ENCODE data around the gene AQP2.

The AQP2 gene

DNA sequence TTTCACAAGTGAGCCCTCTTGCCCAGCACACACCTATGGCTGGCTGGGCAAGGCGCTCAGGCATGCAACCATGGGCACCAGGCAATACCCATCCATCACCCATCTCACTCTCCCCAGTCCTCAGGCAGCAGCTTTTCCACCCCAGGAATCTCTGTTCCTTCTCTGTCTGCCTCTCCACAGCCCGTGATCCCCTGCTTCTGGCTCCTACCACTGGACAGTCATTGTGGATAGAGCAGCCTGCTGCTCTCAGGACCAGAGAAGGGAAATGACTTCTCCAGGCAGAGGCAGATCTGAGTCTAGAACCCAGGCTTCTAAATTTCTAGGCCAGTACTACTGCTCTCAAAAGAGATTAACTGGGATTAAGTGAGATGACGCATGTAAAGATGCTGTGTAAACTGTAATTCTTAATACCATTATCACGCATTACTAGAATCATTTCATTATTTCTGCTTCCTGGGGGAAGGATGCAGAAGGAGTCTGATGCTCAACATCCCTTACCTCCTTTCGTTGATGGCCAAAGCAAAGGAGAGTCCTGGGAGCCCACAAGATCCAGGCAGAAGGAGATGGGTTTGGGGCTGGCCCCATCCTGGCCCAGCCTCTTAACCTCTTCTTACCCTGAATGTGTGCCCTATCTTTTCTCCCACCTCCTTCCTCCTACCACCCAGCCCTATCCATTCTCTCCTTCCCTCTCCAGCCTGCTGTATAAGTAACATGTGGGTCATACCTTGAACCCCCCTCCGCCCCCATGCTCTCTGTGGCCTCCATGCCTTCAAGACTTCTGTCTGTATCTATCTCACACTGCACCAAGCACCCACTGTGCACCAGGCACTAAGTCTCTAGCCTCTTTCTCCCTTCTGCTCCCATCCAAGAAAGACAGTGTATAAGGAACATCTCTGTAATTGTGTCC is 6.4 kb downstream of the AQP2 start:
- DNase-seq: no peak

DNA sequence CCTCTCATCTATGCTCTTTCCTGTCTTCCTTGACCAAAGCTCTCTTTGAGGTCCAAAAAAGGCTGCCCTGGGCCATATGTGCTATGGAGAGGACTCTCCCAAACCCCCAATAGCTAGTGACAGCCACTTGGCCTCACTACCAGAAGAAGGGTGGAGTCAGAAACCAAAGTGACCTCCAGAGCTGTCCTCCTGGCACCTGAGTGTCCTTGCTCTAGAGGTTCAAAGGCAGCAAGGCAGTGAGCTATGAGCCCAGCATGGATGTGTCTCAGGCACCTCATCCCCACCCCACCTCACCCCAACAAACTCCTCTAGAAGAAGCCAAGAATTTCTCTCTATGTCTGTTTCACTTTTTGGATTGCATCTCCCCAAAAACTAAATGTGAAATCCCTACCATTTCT is 7.0 kb downstream of the AQP2 start:
- no peak for DNase-seq

DNA sequence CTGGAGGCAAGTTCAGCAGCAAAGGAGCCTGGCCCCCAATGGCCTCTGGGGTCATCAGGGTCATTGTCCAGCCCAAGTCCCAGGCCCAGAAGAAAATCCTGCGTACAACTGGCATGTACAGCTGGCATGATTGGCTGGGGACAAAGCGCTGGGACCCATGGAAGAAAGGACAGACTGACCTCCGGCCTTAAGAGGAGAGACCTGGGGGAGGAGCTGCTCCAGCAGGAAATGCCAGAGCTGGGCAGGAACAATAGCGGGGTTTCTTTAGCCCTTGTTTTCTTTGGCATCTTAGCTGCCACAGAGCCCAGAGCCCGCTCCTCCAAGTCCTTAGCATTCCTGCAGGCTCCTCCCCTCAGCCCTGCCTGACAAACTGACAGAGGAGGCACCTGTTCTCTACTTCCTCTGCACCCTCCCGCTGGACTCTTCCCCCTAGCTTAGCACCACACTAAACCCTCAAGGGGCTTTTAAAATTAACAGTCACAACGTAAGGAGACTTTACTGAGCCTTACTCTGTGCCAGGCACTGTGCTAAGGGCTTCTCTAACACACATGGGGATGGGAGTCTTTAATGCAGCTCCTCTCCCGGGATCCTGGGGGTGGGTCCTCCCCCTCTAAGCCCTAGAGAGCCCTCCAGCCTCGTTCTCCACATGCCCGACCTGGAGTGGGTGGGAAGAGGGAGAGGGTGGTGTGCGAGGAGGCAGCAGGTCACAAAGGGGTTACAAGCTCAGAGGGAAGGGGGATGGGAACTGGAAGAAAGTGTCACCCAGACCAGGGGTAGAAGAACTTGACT is 9.3 kb downstream of the AQP2 start:
- no peak for DNase-seq

DNA sequence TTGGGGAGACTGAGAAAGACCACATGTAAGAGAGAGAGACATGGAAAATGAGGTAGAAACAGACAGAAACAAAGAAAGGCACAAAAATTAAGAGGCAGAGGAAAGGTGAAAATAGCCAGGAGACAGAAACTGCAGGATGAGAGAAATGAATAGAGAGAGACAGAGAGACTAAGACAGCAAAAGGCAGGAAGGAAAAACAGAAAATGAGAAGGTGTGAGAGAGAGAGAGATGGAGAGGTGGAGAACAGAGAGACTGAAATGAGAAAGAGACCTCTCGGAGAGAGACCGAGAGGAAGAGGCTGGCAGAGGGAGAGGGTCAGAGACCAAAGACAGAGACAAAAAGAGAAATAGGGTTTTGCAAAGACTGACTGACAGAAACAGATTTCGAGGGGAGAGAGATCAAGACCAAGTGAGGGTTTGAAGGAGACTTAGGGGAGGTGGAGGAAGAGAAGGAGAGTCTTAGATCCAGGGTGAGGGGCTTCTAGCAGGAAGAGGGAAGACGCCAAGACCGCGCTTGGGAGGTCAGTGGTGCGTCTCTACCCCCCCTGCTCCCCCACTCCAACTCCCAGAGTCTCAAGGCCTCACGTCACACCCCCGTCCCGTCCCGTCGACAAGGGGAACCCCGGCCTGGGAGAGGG is 10.1 kb downstream of the AQP2 start:
- DNase-seq: no peak

DNA sequence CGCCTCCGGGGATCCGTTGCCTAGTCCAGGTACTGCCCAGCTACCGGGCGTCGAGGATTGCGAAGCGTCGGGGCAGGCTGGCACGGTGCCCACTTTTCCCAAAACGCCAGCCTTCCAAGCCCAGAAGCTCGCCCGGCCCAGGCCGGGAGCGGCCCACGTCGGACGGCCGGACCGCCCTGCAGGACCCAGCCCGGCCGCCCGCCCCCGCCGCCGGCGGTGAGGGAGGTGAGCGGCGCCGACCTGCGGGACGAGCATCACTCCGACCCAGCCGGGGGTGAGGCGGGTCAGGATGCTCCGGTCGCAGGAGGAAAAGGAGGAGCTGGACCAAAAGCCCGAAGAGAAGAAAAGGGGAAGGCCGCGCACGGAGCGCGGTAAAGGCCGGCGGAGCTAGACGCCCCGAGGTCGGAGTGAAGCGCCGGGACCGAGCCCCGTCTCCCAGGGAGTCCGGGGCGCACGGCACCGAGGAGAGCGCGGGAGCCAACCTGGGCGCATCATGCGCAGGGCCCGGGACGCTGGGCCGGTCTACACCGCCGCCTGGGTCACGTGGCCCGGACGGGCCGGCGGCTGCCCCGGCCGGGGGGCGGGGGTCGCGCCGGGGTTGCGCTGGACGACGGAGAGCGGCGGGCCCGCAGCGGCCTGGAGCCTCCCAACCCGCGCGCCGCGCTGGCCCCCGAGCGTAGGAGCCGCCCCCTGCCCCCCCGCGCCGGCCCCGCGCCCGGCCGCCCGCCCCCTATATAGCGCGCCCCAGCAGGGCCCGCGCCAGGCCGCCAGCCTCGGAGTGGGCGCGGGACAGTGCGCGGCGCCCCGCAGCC is 10.8 kb downstream of the AQP2 start, which contains the start of gene AQP5:
TSS of gene AQP5 (plus strand) at position 762 of the 812 bp plus-strand sequence. CDS start 146 bp downstream, outside the sequence.
- no peak for DNase-seq

DNA sequence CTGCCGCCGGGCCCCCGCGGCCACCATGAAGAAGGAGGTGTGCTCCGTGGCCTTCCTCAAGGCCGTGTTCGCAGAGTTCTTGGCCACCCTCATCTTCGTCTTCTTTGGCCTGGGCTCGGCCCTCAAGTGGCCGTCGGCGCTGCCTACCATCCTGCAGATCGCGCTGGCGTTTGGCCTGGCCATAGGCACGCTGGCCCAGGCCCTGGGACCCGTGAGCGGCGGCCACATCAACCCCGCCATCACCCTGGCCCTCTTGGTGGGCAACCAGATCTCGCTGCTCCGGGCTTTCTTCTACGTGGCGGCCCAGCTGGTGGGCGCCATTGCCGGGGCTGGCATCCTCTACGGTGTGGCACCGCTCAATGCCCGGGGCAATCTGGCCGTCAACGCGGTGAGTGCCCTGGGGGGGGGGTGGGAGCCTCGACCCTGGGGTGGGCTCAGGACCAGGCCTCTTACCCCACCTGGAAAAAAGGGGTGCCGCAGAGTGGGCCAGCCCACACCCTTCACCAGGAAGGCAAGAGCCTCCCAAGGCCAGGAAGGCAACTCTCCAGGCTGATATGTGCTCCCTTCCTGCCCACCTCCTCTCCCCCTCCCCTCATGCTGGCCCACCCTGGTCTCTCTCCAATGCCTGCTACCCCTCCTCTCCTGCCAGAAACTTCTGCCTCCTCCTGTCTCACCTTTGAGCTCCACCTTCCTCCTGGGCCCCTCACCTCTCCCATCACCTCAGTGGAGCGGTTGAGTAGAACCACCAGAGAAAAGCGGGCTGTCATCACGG is 11.6 kb downstream of the AQP2 start:
- DNase-seq: no peak

DNA sequence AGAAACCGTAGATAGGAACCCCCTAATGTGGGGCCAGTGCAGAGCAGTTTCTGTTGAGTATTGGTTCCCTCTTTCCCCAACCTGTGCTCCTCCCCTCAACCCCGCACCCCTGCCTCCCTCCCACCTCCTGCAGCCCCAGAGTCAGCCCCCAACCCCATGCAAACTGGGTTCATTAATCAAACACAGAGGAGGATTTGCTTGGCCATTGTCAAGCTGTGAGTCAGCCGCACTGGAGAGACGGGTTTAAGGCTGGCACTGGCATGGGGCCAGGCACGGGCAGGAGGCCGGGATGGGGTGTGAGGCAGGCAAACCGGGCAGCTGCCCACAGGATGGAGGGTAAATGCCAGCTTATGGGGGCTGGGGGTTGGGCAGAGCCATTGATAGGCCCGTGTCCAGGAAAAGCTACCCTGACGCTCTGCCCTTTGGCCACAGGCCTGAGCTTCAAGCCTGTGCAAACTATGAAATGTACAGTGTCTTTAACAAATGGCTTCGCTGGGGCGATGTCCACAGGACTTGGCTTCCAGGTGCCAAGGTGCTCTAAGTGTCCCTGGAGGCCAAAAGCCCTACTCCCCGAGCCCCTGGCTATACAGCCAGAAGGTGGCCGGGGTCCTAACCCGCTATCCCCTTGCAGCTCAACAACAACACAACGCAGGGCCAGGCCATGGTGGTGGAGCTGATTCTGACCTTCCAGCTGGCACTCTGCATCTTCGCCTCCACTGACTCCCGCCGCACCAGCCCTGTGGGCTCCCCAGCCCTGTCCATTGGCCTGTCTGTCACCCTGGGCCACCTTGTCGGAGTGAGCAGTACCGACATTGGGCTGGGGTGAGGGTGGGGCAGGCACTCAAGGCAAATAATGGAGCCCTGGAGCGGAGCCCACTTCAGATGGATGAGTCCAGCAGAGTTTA is 12.6 kb downstream of the AQP2 start:
- no peak for DNase-seq

DNA sequence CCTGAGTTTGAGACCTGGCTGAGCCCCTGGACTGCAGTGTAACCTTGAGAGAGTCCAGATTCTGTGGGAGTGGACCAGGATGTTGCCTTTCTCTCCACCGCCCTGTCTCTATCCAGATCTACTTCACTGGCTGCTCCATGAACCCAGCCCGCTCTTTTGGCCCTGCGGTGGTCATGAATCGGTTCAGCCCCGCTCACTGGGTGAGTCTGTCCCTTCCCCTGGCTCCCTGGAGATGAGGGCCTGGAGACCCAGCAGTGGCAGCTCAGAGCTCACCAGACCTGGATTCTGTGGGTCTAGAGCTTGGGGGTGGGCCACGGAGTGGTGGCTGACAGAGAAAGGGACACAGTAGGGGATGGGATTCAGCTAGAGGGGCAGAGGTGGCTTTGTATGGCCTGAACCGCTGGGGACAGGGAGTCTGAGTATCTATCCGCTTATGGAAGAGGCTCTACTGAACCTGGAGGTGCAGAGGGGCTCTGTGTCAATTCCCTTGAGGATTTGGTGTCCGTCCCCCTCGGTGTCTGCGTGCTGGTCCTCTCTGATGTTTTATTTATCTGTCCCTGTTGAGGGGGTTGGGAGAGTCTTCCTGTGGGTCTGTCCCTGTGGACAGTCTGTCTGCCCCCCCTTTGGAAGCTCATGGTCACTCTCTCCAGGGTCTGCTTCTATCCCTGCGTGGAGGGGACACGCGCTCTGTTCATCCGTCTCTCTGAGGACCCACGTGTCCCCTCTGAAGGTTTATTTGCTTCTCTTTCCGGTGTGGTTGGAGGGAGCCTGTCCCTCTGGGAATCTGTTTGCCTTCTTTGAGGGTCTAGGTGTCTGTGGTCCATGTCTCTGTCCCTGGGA is 13.7 kb downstream of the AQP2 start:
- DNase-seq: no peak

DNA sequence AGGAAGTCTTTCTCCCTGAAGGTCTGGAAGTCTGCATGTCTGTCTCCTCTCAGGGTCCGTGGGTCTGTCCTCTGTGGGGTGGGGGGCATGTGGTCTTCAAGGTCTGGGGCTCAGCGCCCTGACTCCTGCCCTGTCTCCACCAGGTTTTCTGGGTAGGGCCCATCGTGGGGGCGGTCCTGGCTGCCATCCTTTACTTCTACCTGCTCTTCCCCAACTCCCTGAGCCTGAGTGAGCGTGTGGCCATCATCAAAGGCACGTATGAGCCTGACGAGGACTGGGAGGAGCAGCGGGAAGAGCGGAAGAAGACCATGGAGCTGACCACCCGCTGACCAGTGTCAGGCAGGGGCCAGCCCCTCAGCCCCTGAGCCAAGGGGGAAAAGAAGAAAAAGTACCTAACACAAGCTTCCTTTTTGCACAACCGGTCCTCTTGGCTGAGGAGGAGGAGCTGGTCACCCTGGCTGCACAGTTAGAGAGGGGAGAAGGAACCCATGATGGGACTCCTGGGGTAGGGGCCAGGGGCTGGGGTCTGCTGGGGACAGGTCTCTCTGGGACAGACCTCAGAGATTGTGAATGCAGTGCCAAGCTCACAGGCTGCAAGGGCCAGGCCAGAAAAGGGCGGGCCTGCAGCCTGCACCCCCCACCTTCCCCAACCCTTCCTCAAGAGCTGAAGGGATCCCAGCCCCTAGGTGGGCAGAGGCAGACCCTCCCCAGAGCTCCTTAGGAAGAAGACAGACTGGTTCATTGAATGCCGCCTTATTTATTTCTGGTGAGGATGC is 14.5 kb downstream of the AQP2 start:
- DNase-seq: no peak

DNA sequence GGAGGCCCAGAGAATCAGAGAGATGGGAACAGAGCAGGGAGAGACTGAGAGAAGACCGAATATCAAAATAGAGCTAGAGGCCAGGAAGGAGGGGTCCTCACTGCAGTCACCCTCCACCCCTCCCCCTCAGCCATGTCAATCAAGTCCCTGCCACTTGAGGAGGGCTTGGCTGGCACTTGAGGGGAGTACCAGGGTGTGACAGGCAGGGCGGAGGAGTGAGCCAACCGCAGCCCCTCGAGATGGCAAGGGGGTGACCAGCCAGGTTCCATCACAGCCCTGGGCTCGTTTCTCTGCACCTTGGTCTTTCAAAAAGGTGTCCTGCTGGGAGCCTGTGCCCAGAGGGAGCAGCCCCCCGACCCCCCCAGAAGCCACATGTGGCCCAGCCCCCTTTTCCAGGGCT is 15.3 kb downstream of the AQP2 start:
- DNase-seq: no peak

DNA sequence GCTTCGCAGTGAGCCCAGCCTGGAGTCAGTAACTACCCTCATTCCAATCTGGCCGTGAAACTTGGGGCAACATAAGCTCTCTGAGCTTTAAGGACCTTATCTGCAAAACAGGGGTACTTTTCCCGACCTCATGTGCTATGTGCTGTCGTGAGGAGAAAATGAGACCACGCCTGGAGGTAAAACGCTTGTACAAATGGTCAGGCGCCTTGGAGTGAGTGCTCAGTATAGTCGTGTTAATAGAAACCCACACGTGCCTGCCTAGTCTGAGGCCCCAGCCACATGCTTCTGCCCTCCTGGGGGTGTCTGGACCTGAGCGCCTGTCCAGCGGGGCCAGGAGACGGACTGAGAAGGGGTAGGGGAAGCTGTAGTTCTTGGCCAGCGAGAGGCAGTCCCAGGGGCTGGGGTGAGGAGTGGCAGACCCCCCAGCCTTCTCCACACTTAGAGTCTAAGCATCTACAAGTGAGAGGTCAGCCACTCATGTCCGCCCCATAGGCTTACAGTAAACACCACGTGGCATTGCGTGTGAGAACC is 16.0 kb downstream of the AQP2 start:
- DNase-seq: no peak

DNA sequence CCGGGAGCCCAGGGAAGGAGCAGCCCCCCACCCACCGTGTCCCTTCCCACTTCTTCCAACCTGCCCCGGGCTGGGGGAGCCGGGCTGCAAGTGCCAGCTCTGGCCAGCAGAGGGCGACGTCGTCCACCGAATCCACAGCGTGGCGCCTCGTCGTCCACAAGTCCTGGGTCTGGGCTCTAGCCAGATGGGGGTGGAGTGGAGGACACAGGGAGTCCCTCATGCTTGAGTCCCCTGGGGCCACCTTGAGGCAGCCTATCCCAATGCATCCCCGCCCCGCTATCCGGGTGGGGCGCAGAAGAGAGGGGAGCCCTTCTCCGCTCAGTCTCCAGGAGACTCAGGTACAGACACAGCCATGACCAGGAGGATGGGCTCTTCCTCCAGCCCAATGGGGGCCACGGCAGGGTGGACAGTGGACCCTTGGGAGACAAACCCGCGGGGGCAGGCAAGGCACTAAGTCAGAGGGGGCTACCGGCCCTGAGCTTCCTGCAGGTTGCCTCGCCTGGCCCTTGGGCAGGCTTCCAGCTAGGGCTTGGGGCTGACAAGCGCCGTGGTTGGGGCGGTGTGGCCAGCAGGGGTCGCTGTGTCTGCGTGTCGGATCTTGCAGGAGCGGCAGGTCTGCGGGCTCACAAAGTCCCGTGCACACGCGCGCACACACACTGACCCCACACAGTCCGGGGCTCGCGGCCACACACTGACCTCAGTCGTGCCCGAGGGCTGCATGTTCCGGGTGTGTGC is 16.7 kb downstream of the AQP2 start:
- DNase-seq: peak; percentile 94

DNA sequence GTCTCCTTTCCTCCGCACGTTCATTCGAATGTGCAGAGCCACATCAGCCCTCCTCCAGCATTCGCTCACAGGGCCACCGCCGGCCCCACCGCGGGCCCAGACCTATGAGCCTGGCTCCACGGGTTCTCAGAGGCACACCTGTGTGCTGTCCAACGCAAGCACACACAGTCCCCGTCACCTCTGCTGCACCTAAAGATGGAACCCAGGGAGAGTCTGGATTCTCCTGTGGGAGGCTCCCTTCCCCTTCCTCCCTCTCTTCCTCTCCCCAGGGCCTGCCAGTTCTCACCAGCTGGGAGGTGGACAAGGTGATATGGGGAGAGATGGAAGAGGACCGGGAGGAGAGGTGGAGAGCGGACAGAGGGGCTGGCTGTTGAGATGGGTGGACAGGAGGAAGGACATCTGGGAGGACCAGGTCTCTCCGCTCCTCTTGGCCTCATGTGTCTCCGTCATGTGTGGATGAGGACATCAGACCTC is 17.3 kb downstream of the AQP2 start:
- DNase-seq: no peak

DNA sequence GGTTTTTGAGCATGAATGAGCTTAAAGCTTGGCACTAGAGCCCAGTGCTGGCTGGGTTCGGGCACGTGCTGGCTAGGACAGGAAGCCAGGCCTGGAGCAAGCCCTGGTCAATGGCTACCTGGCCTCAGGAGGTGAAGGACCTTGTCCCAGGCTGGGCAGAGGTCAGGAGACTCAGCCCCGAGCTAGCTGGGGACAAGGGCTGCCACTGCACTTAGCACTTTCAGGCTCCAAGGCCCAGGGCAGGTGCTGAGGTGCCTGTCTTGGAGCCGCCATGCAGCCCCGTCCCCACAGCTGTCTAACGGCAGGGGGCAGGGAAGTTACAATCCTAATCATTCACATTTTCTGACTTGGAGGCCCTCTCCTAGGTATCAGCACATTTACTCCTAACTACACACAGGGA is 17.9 kb downstream of the AQP2 start:
- no peak for DNase-seq

DNA sequence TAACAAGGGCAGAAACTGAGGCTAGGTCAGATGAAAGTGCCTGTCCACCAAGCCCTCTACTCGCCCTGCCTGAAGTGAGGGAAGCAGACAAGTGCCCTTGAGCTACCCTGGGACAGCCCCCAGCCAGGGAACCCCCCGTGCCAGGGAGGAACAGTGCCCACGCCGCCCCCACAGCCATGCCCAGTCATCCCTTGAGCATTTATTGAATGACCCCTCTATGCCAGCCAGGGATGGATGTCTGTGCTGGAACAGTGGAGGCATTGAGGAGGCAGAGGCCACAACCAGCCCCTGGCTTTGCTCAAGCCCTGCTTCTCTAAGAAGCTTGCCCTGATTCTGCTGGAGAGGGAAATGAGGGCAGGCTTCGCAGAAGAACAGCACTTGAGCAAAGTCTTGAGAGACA is 18.5 kb downstream of the AQP2 start:
- no peak for DNase-seq

DNA sequence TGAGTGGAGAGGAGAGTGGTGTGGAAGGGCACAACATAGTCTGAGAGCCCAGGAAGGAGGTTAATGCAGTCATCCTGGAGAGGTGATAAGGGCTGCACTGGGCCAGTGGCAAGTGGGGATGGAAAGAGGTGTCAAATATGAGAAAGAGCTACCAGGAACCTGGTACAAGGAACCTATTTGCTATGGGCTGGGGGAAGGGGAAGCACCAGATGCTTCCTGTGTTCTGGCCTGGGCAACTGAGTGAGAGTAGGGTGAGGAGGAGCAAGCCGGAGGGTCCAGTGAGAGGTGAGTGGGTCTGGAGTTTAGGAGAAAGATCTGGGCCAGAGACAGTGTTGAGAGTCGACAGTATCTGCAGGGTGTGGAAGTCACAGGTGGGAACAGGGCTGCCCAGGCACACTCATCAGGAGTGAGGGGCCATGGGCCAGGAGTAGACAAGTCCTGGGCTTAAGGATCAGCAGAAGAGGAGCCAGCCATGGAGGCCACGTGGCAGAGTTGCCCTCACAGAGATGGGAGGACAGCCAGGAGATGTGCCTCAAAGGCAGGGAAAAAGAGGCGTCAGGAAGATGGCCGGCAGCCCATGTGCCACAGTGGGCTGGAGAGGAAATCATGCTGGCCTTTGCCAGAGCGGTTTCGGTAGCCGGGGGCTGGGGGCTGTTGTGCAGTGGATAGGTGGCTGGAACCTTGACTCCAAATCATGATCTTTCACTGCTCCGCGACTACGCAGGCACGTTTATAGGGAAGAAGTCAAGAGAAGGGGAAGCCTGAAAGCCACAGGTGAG is 19.3 kb downstream of the AQP2 start:
- no peak for DNase-seq

DNA sequence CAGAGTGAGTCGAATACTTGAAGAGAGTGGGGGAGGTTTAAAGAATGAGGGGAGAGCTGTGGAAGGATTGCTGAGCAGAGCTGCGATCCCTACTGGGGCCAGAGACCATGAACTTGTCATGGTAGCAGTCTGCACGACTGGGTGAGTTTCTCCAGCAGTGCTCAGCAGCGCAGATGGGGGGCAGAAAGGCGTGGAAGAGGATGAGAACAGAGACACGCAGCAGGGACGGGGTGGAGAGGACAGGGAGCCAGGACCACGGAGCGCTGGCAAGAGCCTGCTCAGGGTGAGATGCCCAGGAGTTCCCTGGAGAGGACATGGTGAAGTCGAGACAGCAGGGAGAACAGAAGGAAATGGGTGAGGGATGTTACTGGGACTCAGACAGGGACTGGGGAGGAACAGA is 20.1 kb downstream of the AQP2 start:
- no peak for DNase-seq
